ENCODE data around the gene TASOR2.

The TASOR2 gene

GRCh38 chr10:5656737-5657579 is 27.7 kb upstream of the TASOR2 start:
- DNase-seq = no peak

DNA sequence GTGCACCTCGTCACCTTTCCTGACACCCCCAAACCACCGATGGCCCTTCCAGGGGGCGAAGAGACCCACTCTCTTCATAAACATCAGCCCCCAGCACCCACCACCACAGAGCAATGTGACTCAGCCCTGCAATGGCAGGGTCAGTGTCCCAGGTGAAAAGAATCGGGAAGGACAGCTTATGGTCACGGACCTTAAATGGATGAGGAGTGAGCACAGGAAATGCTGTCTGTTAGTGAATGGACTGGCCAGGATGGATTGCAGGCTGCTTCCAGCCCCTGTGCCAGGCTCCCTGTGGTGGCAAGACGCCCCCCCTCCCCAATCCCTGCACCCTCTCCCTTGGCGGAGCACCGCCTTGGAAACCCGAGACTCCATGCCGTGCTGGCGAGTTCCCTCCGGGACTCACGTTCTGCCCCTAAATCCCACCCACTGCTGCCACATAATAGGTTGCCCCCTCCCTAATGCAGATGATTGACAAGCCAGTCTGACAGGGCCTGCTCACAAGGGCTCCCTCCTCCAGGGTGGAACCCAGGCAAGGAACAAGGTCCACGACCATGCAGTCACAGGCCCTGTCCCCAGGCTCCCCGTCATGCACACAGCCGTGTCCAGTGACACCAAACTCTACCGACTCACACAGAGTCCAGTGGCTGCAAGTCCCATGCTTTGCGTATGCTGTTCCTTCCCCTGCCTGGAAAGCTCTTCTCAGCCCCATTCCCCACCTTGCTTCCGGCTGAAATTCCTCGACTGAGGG is 25.6 kb upstream of the TASOR2 start:
- DNase-seq = no peak

DNA sequence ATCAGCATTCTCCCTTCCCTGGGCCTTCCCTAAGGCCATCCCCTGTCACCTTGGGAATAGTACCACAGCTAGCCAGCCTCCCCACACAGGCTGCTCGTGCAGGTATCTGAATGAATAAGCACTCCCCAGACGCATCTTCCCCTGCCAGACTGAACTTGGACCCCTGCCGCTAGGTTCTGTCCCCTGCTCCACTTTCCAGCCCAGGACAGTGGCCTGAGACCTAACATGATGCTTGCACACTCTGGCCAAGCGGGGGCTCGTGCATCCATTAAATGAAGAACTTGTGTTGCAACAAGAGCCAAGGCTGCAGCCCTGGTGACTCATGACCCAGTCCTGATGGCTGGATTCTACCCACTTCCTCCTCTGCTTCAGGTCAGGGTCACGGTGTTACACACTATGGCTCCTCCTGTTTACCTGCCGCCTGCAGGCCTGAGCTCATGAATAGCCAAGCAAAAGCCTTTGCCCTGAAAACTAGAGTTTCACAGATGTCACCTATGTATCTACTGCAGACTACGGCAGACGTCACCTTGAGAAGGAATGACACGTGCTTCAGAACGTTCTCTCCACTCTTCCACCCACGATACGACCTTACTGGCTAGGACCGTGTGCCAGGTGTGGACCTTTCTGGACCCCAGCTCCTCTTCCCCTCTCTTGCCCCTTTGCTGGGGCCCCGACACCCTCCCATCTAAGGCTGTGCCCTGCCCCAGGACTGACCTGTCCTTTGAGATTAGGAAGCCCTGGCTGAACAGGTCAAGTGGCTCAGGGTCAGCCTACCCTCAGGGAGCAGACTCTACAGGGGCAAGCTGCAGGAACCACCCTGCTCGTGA is 24.7 kb upstream of the TASOR2 start:
- DNase-seq = peak; percentile 60 to 74

DNA sequence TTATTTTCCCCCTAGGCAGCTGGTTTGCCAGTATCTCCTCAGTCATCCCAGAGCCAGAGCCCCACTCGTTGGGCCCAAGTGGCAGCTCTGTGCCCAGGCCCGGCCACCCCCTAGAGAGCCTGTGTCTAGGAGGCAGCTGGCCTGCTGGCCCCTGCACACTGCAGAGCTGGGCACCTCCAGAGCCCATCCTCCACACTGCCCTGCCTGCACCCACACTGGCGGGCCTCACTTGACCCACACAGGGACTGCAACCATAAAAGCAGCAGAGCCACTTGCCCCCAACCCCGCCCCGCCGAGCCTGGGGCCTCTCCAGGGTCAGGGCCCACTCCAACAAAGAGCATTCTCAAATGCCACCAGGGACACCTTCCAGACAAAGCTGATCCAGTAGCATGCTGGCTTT is 23.6 kb upstream of the TASOR2 start:
- DNase-seq = no peak

DNA sequence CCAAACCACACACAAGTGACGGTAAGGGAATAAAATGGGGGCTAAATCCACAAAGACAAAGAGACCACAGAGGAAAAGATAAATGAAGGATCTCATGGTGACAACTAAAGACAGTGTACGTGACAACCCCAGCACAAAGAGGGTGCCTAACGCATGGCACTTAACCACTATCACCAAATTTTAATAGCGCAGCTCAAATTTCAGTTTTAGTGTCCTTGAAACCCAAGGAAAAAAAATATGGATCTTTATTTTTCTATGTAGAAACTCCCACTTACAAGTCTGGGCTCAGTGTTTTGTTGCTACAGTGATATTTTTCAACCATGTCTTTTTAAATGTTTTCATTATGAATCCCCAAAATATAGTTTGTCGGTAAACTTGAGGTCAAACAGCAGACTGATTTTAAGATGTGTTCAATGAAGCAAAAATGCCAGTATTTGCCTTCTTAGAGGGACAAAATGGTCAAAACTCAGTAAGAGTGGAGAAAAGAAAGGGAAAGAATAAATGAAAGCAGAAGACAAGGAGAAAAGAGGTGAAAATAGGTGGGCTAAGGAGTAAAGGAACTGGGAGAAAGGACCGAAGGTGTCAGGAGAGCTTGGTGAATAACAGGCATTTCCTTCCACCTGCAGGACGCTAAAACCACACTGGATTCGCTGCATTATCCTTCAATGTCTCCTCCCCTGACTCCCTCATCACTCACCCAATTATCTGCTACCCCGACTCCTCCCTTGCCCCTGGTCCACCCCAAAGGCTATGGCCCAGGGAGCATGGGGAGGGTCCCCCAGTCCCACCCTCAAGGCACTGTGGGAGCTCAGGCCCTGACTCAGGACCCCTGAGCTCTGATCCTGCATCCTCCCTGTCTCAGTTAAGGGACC is 21.7 kb upstream of the TASOR2 start:
- DNase-seq = no peak

DNA sequence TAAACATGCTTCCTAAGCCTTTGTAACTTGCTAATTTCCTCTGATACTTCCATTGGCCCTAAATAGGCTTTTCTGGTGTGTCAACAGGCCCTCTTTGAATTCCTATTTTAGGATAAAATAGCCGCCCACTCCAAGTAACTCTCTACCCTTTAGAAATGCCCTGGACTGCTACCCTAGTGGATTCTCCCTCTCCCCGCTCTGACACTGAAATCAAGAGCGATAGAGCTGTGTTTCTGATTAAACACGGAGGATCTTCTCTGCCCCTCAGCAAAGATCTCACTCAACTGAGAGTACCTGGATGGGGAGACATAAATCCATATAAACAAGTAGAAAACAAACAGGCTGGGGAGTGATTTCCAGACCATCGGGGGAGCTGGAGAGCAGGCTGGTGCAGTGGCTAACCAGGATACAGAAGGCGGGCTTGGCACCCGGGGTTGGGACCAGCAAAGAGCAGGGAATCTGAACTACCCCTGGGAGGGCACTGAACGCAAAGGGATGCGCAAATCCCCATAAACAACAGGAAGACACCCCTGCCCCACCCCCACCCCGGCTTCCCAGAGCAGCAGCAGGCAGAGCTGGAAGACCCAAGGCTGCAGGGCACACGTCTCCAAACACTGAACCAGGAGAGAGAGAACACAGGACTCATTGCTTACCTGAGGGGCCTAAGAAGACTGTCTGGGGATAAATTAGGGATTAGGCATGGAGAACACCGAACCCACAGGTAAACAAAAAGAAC is 20.8 kb upstream of the TASOR2 start:
- DNase-seq = no peak

DNA sequence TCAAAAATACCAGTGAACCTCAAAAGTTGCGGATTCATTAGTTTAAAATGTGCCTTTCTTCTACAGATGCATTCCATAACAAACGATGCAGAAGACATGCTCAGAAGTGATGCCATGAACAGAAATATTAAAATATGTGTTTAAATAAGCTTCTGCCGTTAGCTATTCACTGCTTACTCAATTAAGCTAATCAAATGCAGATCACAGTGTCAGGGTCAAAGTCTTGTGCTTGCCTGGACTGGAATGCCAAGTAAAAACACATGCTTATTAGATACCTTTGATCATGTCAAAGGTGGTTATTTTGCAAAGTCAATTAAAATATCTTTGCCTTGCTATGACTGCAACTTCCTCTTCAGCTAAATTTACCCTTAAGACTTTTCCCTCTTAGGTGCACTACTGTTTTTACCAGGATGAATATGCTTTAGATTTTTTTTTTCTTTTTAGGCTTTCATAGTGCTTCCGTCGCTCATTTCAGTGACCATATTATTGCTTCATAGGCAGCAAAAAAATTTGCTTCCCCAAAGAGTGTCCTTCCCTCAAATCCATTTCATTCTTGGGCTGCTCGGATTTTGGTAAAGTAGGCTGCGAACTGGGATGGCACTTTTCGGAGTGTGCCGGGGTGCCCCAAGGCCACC is 19.1 kb upstream of the TASOR2 start:
- peak; percentile 34 to 58 for DNase-seq

DNA sequence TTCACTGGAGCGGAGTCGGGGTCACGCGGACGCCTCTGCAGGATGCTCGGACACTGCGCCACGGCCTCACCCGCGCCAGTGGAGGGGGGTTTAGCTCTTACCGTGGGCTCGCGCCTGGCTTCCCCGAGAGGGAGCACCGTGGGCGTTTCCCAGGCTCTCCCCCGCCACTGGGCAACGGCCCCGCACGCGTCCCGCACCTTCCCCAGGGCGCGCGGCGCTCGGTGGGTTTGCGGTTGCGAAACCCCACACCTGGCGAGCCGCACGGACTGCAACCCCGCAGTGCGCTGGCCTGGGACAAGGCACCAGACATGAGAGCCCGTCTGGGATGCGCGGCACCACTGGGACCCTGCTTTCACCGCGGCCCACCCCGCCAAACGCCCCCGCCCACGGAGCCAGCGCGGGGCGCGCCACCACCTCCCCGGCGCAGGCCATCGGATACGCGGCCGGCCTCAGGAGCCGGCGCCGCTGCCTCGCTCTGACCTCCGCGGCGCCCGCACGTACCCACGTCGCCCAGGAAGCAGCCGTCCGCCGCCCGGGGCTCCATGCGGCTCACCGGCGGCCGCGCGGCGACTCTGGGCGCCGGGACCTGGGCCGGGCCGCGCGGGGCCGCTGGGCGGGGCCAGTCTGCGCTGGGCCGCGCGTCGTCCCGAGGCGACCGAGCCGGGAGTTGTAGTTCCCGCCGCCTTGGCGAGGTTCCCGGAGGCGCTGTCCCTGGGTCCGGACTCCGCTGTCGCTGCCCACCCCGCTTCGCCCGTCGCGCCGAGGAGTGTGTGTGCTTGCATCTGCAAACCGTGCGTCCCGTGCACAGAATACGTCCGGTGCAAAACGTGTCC is 18.4 kb upstream of the TASOR2 start, which contains the start of gene ASB13:
Gene ASB13, minus strand, starts transcription at position 588 of the 833 bp plus-strand sequence. Its CDS starts 44 bp downstream, at position 544.
- DNase-seq = peak; percentile 53 to 63

DNA sequence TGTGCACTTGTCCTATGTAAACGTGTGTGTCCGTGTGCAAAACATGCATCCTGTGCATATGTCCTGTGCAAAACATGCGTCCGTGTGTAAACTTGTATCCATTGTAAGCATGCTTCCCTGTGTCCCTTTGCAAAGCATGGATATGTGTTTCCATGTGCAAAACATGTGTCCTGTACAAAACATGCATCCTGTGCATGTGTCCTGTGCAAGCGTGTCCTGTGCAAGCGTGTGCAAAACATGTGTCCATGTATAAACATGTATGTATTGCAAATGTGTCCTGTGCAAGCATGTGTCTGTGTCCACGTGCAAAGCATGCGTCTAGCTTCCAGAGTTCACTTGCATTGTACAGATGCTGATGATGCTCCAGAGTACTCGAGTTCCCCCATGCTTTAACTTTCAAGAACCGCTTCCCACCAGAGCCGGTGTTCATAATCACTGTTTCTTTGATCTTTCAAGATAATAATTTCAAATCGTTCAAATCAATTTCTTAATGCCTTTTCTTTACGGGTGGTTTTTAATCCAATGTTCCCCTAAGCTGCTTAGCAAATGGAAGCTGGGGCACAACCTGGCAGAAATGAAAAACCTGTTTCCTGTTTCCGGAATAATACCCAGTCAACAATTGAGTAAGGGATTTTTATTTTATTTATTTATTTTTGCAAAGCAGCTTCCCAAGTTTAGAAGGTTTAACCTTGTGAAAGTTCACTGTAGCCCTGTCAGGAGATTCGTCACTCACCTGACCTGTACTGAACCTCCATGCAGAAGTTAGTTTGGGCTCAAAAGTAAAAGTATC is 17.6 kb upstream of the TASOR2 start:
- DNase-seq = peak in 1 of 2 experiments; percentile 34

DNA sequence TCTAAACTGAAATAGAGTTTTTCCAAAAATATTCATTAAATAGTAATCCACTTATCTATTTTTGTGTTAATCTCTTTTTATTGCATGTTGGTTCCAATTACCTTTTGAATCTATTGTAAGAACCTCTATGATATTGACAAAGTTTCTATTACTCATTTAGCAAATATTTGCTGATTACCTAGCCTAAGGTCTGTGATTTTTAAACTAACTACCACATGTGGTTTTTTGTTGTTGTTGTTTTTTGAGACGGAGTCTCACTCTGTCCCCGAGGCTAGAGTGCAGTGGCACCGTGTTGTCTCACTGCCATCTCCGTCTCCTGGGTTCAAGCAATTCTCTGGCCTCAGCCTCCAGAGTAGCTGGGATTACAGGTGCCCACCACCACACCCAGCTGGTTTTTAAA is 16.2 kb upstream of the TASOR2 start:
- no peak for DNase-seq

GRCh38 chr10:5669604-5670003 is 15.0 kb upstream of the TASOR2 start:
- DNase-seq = no peak

DNA sequence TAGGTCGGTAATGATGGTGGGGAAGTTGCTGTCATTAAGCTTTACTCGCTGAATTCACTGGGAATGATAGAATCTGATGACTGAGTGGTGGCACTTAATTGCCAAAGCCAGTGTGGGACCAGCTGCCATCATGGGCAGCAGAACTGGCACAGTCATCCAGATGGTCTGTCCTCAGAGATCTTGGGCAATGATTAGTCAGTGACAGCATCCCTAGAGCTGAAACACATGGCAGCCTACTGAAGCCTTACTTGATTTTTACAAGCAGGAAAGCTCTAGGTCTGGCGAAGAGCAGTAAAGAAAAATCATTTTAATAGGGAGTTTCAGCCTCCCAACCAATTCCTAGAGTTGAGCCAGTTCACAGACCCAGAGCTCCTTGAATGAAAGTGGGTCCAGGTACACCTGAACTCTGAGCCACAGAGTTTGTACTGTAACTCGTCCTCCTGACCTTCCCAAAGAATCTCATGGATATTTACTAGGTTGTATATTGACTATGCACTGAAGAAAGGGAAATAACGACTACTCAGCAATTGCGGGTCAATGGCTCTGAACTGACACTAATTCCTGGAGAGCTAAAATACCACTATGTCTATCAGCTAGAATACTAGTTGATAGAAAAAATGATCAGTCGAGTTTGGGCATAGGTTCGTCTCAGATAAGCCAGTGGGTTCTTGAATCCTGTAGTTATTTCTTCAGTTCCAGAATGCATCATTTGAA is 13.8 kb upstream of the TASOR2 start:
- no peak for DNase-seq

- DNase-seq = no peak
Measured at GRCh38 chr10:5678397-5679036, 6.1 kb upstream of the TASOR2 start.

- DNase-seq = no peak
Measured at GRCh38 chr10:5679037-5679435, 5.6 kb upstream of the TASOR2 start.

DNA sequence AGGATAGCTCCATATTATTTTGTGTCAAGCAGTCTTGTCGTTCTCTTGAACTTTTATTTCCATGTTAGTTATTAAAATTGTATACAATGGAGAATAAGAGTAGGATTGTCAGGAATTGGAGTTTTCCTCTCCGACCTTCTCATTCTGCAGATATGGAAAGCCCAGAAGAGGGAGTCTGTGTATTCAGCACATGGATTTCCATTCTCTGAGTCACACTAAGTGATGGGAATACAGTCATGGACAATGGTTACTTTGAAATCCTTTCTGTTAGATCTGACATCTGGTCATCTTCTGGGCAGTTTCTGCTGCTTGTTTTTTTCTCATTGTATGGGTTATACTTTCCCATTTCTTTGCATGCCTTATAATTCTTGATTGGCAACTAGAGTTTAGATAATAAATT is 5.0 kb upstream of the TASOR2 start:
- no peak for DNase-seq

GRCh38 chr10:5681930-5682329 is 2.7 kb upstream of the TASOR2 start:
- DNase-seq = no peak

DNA sequence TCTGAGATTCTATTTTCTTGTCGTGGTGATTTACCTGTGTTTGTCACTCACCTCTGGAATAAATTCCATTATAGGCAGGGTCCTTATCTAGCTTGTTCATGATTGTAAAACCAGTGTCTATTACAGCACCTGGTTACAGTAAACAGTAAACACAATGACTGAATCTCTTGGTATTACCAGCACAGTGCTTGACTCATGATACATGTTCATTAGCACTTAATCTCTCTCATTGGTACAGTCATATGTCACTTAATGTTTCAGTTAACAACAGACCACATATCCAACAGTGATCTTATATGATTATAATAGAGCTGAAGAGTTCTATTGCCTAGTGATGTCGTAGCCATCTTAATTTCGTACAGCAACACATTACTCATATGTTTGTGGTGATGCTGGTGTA is 1.6 kb upstream of the TASOR2 start:
- DNase-seq = no peak
